Ishikawa (cell line): ENCODE results near the gene EEFSEC.

Experiments
- CREB1 ChIP-seq: IDR thresholded peaks from 2 replicates; pipeline ENCODE4 v1.6.1; 2012; ENCODE audit warnings: low read depth
- MAX ChIP-seq: IDR thresholded peaks from 2 replicates; pipeline ENCODE4 v1.6.1; 2012
- NFIC ChIP-seq: IDR thresholded peaks from 2 replicates; pipeline ENCODE4 v1.6.1; 2012
- RAD21 ChIP-seq: IDR thresholded peaks from 2 replicates; pipeline ENCODE4 v1.6.1; 2012; ENCODE audit warnings: low read depth
- TAF1 ChIP-seq: IDR thresholded peaks from 2 replicates; pipeline ENCODE4 v1.6.1; 2012; ENCODE audit warnings: low read depth, mild to moderate bottlenecking
- USF1 ChIP-seq: IDR thresholded peaks from 2 replicates; pipeline ENCODE4 v1.6.1; 2012
- YY1 ChIP-seq: IDR thresholded peaks from 2 replicates; pipeline ENCODE4 v1.6.1; 2012; ENCODE audit warnings: low read depth
- ZBTB7A ChIP-seq: IDR thresholded peaks from 2 replicates; pipeline ENCODE4 v1.6.1; 2012; ENCODE audit warnings: low read depth

GRCh38 chr3:128442949-128443348, 289.7 kb downstream of the EEFSEC start:
- TF ChIP-seq RAD21 (no peak), MAX (no peak), YY1 (no peak), NFIC (no peak), ZBTB7A (no peak), TAF1 (no peak), CREB1 (no peak), USF1 (no peak)
